HG02981 (cell line): ENCODE data around the gene G6PC2.
A peak's percentile ranks its signal among the peaks of the same experiment; 100 is the strongest.

Experiments used
- ATAC-seq: cut with Tn5 transposase; IDR thresholded peaks from one replicate; pipeline ENCODE4 v1.9.1; 2021; ENCODE audit warnings: mild to moderate bottlenecking, moderate library complexity; ENCODE audit not compliant: unreplicated experiment

Gene G6PC2

GRCh38 chr2:168945508-168945907 lies 44.4 kb downstream of the G6PC2 start:
- ATAC-seq, result no peak

GRCh38 chr2:168948621-168949212 lies 47.6 kb downstream of the G6PC2 start:
- peak; percentile 61 for ATAC-seq

GRCh38 chr2:168949324-168949723 lies 48.2 kb downstream of the G6PC2 start:
- ATAC-seq, result no peak

- ATAC-seq, result no peak
These were observed 50.8 kb downstream of the G6PC2 start for GRCh38 chr2:168951871-168952270.

GRCh38 chr2:168952424-168952823 lies 51.3 kb downstream of the G6PC2 start:
- ATAC-seq, result no peak

GRCh38 chr2:168954256-168954655 lies 53.2 kb downstream of the G6PC2 start:
- no peak for ATAC-seq

- no peak for ATAC-seq
These were observed 54.2 kb downstream of the G6PC2 start for GRCh38 chr2:168955321-168955720.

- no peak for ATAC-seq
These were observed 55.3 kb downstream of the G6PC2 start for GRCh38 chr2:168956392-168956791.
